HG02943 (cell line): Measurements from ENCODE around the gene SLFN12L.
"Not testable (repeated sequence)": the region's sequence is repeated elsewhere in the genome, so short reads cannot be mapped to it uniquely, and the experiment has no call there.

Source experiments
- ATAC-seq: cut with Tn5 transposase; IDR thresholded peaks from one replicate; pipeline ENCODE4 v1.9.1; 2021; ENCODE audit warnings: mild to moderate bottlenecking, low read depth, moderate library complexity; ENCODE audit not compliant: unreplicated experiment

The SLFN12L gene

GRCh38 chr17:35543856-35544255 is 6.4 kb upstream of the SLFN12L start:
- no peak for ATAC-seq

GRCh38 chr17:35542990-35543389 is 5.5 kb upstream of the SLFN12L start:
- no peak for ATAC-seq

- no peak for ATAC-seq
Measured at GRCh38 chr17:35541434-35541833, 4.0 kb upstream of the SLFN12L start.

GRCh38 chr17:35540589-35541404 is 3.3 kb upstream of the SLFN12L start:
- ATAC-seq: no peak

- ATAC-seq: no peak
Measured at GRCh38 chr17:35539659-35540026, 2.2 kb upstream of the SLFN12L start.

GRCh38 chr17:35536664-35537171 is 760 bp downstream of the SLFN12L start:
- ATAC-seq: no peak

GRCh38 chr17:35535406-35535805 is 2.1 kb downstream of the SLFN12L start:
- ATAC-seq: not testable (repeated sequence)

- ATAC-seq: no peak
Measured at GRCh38 chr17:35534576-35535093, 2.8 kb downstream of the SLFN12L start.

GRCh38 chr17:35531160-35531559 is 6.3 kb downstream of the SLFN12L start:
- ATAC-seq: no peak

- ATAC-seq: no peak
Measured at GRCh38 chr17:35529866-35530265, 7.6 kb downstream of the SLFN12L start.

GRCh38 chr17:35529326-35529725 is 8.2 kb downstream of the SLFN12L start:
- ATAC-seq: not testable (repeated sequence)

- ATAC-seq: no peak
Measured at GRCh38 chr17:35523296-35523695, 14.2 kb downstream of the SLFN12L start.

- not testable (repeated sequence) for ATAC-seq
Measured at GRCh38 chr17:35521654-35522256, 15.7 kb downstream of the SLFN12L start.

- ATAC-seq: no peak
Measured at GRCh38 chr17:35521150-35521549, 16.3 kb downstream of the SLFN12L start.

- no peak for ATAC-seq
Measured at GRCh38 chr17:35519906-35520442, 17.5 kb downstream of the SLFN12L start.

- no peak for ATAC-seq
Measured at GRCh38 chr17:35519439-35519838, 18.0 kb downstream of the SLFN12L start.

- ATAC-seq: not testable (repeated sequence)
Measured at GRCh38 chr17:35518431-35518830, 19.0 kb downstream of the SLFN12L start.

GRCh38 chr17:35515027-35515426 is 22.5 kb downstream of the SLFN12L start:
- ATAC-seq: no peak

- no peak for ATAC-seq
Measured at GRCh38 chr17:35514564-35514963, 22.9 kb downstream of the SLFN12L start.

- no peak for ATAC-seq
Measured at GRCh38 chr17:35510052-35510451, 27.4 kb downstream of the SLFN12L start.

- not testable (repeated sequence) for ATAC-seq
Measured at GRCh38 chr17:35507714-35508113, 29.8 kb downstream of the SLFN12L start.
